Neural progenitor cell (in vitro differentiated cells): ENCODE data around the gene CLDN6. TPM values are rescaled to one million over a fixed set of nuclear protein-coding genes. Genes with fewer than 3 reads are reported as not detected.

Source experiments
- DNase-seq: peaks from one replicate; pipeline ENCODE4 v3.0.0-alpha.2; 2016; ENCODE audit warnings: low spot score
- H2AFZ ChIP-seq: fragments of 200-600 bp; sonication (generic); replicated peaks from 2 replicates; pipeline ENCODE4 v1.6.1; 2016; ENCODE audit warnings: antibody characterized with exemption
- H3F3A ChIP-seq: fragments of 200-600 bp; sonication (generic); 2 replicates; pipeline ENCODE4 v1.6.1; 2016; ENCODE audit warnings: antibody characterized with exemption, low read depth
- H3K27ac ChIP-seq: fragments of 200-600 bp; sonication (generic); 2 replicates; pipeline ENCODE4 v1.5.1; 2016; ENCODE audit warnings: mild to moderate bottlenecking
- H3K27me3 ChIP-seq: fragments of 200-600 bp; sonication (generic); 2 replicates; pipeline ENCODE4 v1.6.1; 2016; ENCODE audit warnings: mild to moderate bottlenecking, moderate library complexity
- H3K36me3 ChIP-seq: fragments of 200-600 bp; sonication (generic); 2 replicates; pipeline ENCODE4 v1.5.1; 2016
- H3K4me1 ChIP-seq: fragments of 200-600 bp; sonication (generic); 2 replicates; pipeline ENCODE4 v1.6.1; 2016; ENCODE audit warnings: mixed run types
- H3K4me2 ChIP-seq: fragments of 200-600 bp; sonication (generic); 2 replicates; pipeline ENCODE4 v1.6.1; 2016
- H3K4me3 ChIP-seq: fragments of 200-600 bp; sonication (generic); 2 replicates; pipeline ENCODE4 v1.5.1; 2016
- H3K79me2 ChIP-seq: fragments of 200-600 bp; sonication (generic); 2 replicates; pipeline ENCODE4 v1.6.1; 2016; ENCODE audit warnings: low read depth
- H3K9ac ChIP-seq: fragments of 200-600 bp; sonication (generic); 2 replicates; pipeline ENCODE4 v1.6.1; 2016
- H3K9me3 ChIP-seq: fragments of 200-600 bp; sonication (generic); 2 replicates; pipeline ENCODE4 v1.5.1; 2016; ENCODE audit warnings: low read depth
- H4K20me1 ChIP-seq: fragments of 200-600 bp; sonication (generic); 2 replicates; pipeline ENCODE4 v1.6.1; 2016; ENCODE audit warnings: low read depth
- H3K27ac Mint-ChIP-seq: 3 replicates; pipeline ENCODE4 v1.8.0; 2021; ENCODE audit warnings: mixed read lengths
- H3K27me3 Mint-ChIP-seq: 2 replicates; pipeline ENCODE4 v1.8.0; 2022; ENCODE audit warnings: low read depth, mild to moderate bottlenecking, inconsistent platforms, moderate library complexity, mixed read lengths; ENCODE audit not compliant: insufficient read depth
- H3K36me3 Mint-ChIP-seq: 3 replicates; pipeline ENCODE4 v1.8.0; 2021; ENCODE audit warnings: mixed read lengths
- H3K4me1 Mint-ChIP-seq: 3 replicates; pipeline ENCODE4 v1.8.0; 2021; ENCODE audit warnings: mixed read lengths
- H3K4me3 Mint-ChIP-seq: 3 replicates; pipeline ENCODE4 v1.8.0; 2021; ENCODE audit warnings: mild to moderate bottlenecking, moderate library complexity, mixed read lengths
- H3K9me3 Mint-ChIP-seq: 3 replicates; pipeline ENCODE4 v1.8.0; 2020; ENCODE audit warnings: mixed read lengths
- CTCF ChIP-seq: fragments of 200-600 bp; sonication (generic); IDR thresholded peaks from 2 replicates; pipeline ENCODE4 v1.5.1; 2017; ENCODE audit warnings: antibody characterized with exemption, mild to moderate bottlenecking
- EZH2 ChIP-seq: fragments of 200-600 bp; sonication (generic); IDR thresholded peaks from 2 replicates; pipeline ENCODE4 v1.6.1; 2017; ENCODE audit warnings: antibody characterized with exemption, mild to moderate bottlenecking, moderate library complexity
- EZH2phosphoT487 ChIP-seq: fragments of 200-600 bp; sonication (generic); IDR thresholded peaks from 2 replicates; pipeline ENCODE4 v1.6.1; 2017; ENCODE audit warnings: antibody characterized with exemption
- total RNA-seq: library from RNA; depleted of rRNA; stranded (reverse); fragments of >200 nt; gene quantifications from 2 replicates; pipeline ENCODE4 v1.2.3, GENCODE V29; 2015; ENCODE audit warnings: low replicate concordance

Gene CLDN6
- total RNA-seq, 1 donor from 2014 or later = 31.6 TPM

DNA sequence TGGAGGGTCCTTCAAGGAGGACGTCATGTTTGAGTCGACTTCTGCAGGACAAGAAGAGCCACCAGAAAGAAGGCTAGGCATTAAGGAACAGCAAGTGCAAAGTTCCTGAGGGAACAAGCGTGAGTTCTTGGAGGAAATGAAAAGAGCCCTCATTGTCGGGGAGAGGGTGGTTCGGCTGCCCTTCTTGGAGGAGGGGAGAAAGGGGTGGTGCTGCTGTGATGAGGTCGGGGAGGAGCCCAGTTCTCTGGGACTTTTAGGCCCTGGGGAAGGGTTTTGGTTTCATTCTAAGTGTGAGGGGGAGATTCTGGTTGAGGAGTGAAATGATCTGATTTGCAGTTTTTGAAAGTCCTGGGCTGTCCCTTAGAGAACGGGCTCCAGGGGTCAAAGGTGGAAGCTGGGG lies 14.6 kb upstream of the CLDN6 start:
- no peaks in the 10 kb centered on the region for H3K9me3 ChIP-seq
- H3K9ac ChIP-seq = no peak overlapping the region
- DNase-seq = no peak
- H3K9me3 Mint-ChIP-seq = no peaks in the 10 kb centered on the region
- peaks cover 67% of the 10 kb centered on the region for H3K27me3 ChIP-seq
- peaks cover 43% of the 10 kb centered on the region for H3K27me3 Mint-ChIP-seq
- H3K4me1 Mint-ChIP-seq = peaks cover 21% of the 10 kb centered on the region
- peaks cover 15% of the 10 kb centered on the region for H4K20me1 ChIP-seq
- H3K27ac Mint-ChIP-seq = no peak overlapping the region
- no peaks in the 10 kb centered on the region for H3K36me3 ChIP-seq
- H3F3A ChIP-seq = peaks cover 8% of the 10 kb centered on the region
- no peak overlapping the region for H2AFZ ChIP-seq
- TF ChIP-seq EZH2phosphoT487 (no peak), EZH2 (no peak), CTCF (no peak)
- H3K36me3 Mint-ChIP-seq = peaks cover 4% of the 10 kb centered on the region
- no peaks in the 10 kb centered on the region for H3K79me2 ChIP-seq
- H3K4me1 ChIP-seq = peaks cover 9% of the 10 kb centered on the region
- no peak overlapping the region for H3K27ac ChIP-seq
- H3K4me3 Mint-ChIP-seq = no peak overlapping the region
- no peak overlapping the region for H3K4me3 ChIP-seq
- no peak overlapping the region for H3K4me2 ChIP-seq

DNA sequence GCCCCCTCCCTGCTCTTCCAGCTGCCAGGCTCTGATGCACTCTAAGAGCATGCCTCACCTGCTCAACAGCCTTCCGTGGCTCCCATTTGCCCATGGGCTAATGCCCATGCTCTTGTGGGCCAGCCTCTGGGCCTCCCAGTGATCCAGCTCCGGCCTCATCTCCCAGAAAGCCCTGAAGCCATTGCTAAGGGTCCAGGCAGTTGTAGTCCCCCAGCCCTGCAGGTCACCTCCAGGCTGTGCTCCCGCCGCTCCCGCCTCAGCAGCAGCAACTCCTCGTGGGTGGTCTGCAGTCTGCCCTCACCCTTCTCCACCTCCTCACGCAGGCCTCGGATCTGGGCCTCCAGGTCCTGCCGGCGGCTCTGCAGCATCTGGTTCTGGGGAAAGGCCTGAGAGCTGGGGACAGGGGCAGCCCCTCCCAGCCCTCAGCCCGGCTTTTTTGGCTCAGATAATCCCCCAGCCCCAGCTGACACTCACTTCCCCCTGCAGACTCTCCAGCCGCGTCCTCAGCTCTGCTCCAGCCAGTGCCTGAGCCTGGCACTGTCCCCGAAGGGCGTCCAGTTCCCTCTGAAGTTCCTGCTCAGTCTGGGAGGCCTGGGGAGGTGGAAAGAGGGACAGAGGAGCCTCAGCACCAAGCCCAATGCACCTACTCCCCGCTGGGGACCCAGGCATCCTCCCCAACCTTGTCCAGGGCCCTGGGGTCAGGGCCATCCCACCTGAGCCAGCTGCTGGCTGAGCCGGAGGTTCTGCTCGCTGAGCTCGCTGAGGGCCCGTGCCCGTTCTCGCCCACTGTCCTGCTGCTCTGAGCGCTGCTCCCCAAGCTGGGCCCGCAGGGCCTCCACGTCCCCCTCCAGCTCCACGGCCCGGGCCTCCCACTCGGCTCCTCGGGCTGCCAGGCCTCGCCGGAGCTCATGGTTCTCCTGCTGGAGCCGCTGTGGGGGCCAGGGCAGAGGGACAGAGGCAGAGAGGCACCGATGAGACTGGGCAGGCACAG lies 12.5 kb upstream of the CLDN6 start:
- no peaks in the 10 kb centered on the region for H3K9me3 Mint-ChIP-seq
- H3K4me1 Mint-ChIP-seq = peaks cover 16% of the 10 kb centered on the region
- no peak overlapping the region for H2AFZ ChIP-seq
- no peak overlapping the region for H3K27ac Mint-ChIP-seq
- TF ChIP-seq EZH2 = no peak
- TF ChIP-seq EZH2phosphoT487 = no peak
- TF ChIP-seq CTCF = no peak
- H3K36me3 ChIP-seq = no peaks in the 10 kb centered on the region
- no peak for DNase-seq
- peaks cover 46% of the 10 kb centered on the region for H3K27me3 ChIP-seq
- no peak overlapping the region for H3K4me2 ChIP-seq
- H3K27ac ChIP-seq = no peak overlapping the region
- no peak overlapping the region for H3K9ac ChIP-seq
- H3K4me3 Mint-ChIP-seq = peak overlapping the region; percentile 64
- peaks cover 9% of the 10 kb centered on the region for H3K4me1 ChIP-seq
- H3K9me3 ChIP-seq = no peaks in the 10 kb centered on the region
- peaks cover 35% of the 10 kb centered on the region for H3K27me3 Mint-ChIP-seq
- peaks cover 24% of the 10 kb centered on the region for H4K20me1 ChIP-seq
- no peak overlapping the region for H3K4me3 ChIP-seq
- no peaks in the 10 kb centered on the region for H3K79me2 ChIP-seq
- H3K36me3 Mint-ChIP-seq = peaks cover 6% of the 10 kb centered on the region
- peaks cover 15% of the 10 kb centered on the region for H3F3A ChIP-seq

DNA sequence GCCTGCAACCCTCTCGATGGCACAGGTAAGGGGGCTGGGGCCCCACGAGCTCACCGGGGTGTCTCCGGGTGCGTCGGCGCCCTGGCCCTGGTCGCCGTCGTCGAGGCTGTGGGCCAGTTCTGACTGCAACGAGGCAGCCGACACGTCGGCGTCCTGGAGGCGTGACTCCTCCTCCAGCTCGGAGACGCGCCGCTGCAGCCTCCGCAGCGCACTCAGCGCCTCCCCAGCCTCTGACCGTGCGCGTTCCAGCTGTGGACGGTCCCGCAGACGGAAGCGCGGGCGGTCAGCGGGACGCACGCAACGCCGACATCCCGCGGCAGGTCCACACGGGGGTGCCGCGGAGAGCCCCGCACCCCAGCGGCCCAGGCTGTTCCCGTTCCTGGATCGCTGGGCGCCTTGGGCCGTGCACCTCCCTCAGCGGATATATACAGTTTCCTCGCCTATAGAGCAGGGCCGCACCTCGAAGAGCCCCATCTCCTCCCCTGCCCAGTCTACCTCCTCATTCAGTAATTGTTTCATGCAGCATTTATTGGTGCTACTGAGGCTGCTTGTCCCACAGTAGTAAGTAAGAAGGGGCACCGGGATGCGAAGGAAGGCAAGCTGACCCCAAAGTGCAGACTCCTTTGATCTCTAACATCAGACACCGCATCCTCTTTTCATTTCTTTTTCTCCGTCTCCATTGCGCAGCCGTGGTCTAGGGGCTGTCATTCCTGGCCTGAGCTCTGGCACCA lies 11.7 kb upstream of the CLDN6 start:
- H3K4me3 Mint-ChIP-seq = peak overlapping the region; percentile 64
- H2AFZ ChIP-seq = no peak overlapping the region

More for the DNA sequence above, 11.7 kb upstream of the CLDN6 start:
- peaks cover 32% of the 10 kb centered on the region for H4K20me1 ChIP-seq
- Mint-ChIP-seq H3K4me1 (peaks cover 16% of the 10 kb centered on the region), H3K27me3 (peaks cover 31% of the 10 kb centered on the region), H3K9me3 (no peaks in the 10 kb centered on the region), H3K36me3 (peaks cover 6% of the 10 kb centered on the region), H3K27ac (no peak overlapping the region)
- no peak overlapping the region for H3K4me3 ChIP-seq
- H3K79me2 ChIP-seq = peaks cover 6% of the 10 kb centered on the region
- H3K9ac ChIP-seq = no peak overlapping the region
- no peak for TF ChIP-seq EZH2phosphoT487
- no peak for TF ChIP-seq EZH2
- no peak for TF ChIP-seq CTCF
- H3K27ac ChIP-seq = no peak overlapping the region
- H3F3A ChIP-seq = peaks cover 15% of the 10 kb centered on the region
- no peak overlapping the region for H3K4me2 ChIP-seq
- no peaks in the 10 kb centered on the region for H3K36me3 ChIP-seq
- no peaks in the 10 kb centered on the region for H3K9me3 ChIP-seq
- H3K27me3 ChIP-seq = peaks cover 38% of the 10 kb centered on the region
- peaks cover 9% of the 10 kb centered on the region for H3K4me1 ChIP-seq
- DNase-seq = no peak
